ENCODE data around the gene PNPLA2.

PNPLA2 gene

DNA sequence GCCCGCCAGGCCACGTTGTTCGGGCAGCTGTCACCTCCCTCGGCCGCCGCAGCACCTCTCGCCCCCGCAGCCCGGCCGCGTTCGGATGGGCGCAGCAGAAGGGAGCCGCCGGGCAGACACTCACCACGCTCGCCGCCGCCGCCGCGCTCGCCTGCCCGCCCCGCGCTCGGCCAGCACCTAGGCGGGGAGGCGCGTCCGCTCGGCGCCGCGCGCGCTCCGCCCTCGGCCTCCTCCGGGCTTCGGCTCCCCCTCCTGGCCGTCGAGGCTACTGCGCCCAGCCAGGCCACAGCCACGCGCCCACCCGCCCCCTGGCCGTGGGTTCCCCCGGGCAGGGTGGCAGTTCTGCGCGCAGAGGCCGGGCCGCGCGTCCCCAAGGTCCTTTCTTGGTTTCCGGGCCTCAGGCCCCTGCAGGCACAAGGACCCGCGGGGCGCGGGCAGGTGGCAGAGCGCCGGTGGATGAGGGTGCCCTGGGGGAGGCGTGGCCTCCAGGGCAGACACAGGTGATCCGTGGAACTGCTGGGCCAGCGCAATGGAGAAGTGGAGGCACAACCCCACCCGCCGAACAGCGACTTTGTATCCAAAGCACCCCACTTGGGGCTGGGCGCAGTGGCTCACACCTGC, 20.5 kb upstream of the PNPLA2 start, which contains the start of gene SLC25A22:
Gene SLC25A22, minus strand, starts transcription at position 189 of the 621 bp plus-strand sequence. CDS start 3,275 bp downstream, outside the sequence.
- DNase-seq (ENCODE audit: low spot score), result peak; percentile 95

DNA sequence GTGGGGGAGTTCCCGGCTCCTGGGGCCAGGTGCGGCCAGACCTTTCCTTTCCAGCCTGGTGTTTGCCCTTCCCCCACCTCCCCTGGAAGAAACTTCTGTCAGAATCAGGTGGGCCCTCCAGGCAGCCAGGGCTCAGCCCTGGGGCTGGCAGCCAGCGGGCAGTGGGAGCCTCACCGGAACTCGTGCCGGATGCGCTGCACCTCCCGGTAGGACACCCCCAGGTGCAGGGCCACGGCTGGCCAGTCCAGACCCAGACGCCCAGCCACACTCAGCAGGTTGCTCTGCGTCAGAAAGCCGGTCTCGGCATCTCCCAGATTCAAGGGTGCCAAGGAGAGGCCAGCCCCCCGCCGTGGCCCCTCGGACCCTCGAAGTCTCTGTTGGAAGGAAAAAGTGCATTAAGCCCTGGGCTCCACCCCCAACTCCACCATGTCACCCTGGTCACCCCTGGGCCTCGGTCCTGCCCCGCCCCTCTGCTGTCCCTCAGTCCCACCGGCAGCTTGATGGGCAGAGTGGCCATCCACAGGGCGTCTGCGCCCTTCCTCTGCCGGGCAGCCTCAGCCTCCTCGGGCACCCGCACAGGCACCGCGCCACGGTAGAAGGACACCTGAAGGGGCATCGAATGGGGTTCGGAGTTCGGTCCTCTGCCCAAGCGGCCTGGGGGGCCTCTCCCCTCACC, 18.9 kb upstream of the PNPLA2 start:
- no peak for DNase-seq (ENCODE audit: low spot score)

DNA sequence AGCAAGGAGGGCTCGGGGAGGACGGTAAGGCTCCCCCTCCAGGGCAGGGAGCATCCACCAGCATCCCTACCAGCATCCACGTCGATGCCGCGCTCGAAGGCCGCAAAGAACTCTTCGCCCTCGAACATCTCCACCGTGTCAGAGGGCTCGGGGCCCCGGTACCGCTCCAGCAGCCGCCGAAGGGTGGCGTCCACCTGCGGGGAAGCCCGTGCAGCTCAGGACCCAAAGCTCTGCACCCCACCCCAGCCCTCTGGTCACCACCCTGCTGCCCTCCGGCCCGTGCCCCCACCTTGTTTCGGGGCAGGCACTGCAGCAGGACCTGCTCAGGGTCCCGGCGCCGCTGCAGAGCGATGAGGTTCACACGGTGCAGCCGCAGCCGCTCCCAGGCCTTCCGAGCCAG, 18.2 kb upstream of the PNPLA2 start:
- DNase-seq (ENCODE audit: low spot score), result no peak

DNA sequence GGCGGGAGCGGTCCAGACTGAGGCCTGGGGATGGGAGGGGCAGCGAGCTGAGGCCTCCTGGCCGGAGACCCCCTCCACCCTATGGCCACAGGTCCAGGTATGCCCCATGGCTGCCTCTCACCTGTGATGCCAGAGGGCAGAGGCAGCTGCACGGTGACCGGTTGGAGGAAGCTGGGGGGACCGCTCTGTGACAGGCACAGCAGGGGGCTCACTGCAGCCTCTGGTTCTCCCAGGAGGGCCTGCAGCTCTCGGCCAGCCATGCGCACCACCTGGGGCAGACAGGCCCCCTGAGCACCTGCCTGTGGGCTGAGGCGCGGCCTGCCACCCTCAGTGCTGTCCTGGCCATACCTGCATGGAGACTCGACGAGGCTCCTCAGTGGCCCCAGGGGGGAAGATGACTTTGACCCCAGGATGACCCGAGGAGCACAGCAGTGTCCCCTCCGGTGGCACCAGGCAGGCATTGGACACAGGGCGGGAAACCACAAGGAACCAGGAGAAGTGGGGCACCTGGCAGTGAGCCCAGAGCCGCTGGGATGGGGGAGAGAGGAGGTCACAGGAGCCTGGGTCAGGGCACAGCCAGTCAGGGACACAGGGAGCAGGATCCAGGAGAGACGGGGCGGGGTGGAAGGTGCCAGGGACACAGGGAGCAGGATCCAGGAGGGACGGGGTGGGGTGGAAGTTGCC, 17.5 kb upstream of the PNPLA2 start:
- DNase-seq (ENCODE audit: low spot score), result no peak

DNA sequence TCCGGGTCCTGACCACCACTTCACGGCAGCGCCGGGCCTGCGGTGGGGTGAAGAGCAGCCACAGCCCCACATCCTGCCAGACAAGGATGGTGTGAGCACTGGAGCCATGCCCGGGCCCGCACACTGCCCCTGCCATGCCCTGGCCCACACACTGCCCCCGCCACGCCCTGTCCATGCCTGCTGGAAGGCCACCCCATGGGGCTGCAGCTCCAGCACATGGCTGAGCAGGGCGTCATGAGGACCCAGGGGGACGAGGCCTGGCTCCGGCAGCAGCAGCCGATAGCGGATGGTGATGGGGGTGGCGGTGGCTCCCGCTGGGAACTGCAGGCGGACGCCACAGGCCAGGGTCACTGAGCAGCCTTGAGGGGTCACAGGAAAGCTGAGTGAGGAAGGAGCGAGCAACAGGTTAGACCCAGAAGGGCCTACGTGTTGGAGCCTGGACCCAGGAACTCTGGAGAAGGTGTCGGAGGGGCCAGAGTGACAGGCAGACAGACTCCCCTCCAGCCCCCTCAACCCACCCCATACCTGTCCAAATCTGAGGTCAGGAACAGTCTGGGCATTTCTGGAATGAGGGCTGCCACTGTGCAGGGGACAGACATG, 16.6 kb upstream of the PNPLA2 start:
- no peak for DNase-seq (ENCODE audit: low spot score)

DNA sequence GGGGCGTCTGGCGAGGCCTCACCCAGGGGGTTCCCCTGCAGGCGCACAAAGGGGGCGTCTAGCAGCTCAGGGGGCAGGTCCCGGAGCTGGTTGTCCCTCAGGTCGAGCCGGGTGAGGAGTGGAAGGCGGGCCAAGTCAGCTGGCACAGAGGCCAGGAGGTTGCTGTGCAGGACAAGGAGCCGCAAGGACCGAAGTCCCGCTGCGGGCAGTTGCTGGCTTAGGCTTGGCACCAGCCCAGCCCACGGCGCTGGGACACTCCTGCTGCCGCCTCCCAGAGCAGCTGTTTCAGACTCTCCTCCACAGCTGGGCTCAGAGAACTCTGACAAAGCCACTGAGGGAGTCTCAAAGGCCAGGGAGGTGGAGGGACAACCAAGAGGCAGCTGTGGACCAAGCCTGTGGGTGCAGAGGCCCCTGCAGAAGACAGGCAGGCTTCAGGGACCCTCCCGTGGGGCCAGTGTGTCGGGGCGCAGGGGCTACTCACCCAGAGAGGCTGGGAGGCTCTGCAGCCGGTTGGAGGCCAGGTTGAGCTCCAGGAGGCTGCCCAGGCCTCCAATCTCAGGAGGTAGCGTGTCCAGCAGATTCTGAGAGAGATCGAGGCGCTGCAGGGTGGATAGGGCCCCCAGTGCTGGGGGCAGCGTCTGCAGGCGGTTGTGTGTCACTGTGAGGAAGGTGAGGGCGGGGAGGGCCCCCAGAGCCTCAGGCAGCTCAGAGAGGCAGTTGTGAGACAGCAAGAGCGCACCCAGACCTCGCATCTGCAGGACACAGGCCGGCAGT, 15.8 kb upstream of the PNPLA2 start:
- no peak for DNase-seq (ENCODE audit: low spot score)

DNA sequence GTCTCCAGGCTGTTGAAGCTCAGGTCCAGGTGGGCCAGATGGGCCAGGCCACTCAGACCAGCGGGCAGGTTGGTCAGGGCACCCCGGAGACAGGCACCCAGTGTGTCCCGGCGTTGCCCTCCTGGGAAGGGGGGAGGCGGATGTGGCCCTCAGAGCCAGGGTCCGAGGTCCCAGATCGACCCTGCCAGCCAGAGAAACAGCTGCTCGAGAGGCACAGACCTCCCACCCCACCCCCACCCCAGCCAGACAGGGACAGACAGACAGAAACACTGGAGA, 15.3 kb upstream of the PNPLA2 start:
- DNase-seq (ENCODE audit: low spot score), result no peak

DNA sequence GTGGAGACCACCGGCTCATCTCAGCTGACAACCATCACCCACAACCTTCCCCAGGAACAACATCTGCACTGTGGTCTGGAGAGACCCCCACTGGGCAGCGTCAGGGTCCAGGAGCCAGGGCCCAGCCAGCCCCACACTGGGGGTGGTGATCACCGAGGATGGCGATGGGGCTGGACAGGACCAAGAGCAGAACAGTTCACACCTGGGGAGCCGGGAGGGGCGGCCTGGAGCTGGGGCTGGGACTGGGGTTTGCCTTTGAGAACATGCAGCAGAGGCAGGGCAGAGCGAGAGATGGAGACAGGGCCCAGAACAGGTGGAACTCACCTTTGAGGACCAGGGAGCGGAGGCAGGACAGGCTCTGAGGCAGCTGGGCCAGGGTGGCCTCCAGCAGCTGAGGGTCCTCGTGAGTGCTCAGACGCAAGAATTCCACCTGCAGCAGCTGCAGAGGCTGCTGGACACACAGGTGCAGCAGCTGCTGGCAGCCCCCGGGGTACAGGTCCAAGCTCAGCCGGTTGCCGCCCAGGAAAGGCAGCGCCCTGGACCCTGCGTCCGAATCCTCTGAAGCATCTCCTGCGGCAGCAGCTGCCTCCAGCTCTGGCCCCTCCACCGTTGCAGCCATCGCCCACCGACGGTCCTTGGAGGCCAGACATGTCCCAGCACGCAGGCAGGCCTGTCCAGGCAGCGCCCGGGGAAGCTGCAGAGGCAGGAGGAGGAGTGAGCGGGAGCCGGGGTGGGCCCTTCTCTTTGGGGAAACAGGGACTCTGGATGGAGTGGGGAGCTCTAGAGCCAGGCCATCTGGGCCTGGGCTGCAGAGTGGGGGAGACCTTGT, 14.7 kb upstream of the PNPLA2 start:
- no peak for DNase-seq (ENCODE audit: low spot score)

DNA sequence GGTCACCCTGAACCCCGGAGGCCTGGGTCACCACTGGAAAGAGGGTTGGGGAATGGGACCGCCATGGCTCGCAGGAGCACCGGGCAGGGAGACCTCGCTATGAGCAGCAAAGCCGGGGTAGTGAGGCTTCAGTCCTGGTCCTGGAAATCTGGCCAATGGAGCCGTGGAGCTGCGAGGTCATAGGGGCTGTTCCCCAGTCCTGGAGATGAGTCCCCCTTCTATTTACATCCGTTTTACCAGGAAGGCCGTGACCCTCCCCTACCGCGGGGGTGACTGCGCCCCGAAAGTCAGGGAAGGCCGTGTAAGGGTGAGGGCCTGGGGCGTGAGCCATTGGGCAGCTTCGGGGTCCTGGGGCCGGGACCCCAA, 14.1 kb upstream of the PNPLA2 start:
- DNase-seq (ENCODE audit: low spot score), result no peak

DNA sequence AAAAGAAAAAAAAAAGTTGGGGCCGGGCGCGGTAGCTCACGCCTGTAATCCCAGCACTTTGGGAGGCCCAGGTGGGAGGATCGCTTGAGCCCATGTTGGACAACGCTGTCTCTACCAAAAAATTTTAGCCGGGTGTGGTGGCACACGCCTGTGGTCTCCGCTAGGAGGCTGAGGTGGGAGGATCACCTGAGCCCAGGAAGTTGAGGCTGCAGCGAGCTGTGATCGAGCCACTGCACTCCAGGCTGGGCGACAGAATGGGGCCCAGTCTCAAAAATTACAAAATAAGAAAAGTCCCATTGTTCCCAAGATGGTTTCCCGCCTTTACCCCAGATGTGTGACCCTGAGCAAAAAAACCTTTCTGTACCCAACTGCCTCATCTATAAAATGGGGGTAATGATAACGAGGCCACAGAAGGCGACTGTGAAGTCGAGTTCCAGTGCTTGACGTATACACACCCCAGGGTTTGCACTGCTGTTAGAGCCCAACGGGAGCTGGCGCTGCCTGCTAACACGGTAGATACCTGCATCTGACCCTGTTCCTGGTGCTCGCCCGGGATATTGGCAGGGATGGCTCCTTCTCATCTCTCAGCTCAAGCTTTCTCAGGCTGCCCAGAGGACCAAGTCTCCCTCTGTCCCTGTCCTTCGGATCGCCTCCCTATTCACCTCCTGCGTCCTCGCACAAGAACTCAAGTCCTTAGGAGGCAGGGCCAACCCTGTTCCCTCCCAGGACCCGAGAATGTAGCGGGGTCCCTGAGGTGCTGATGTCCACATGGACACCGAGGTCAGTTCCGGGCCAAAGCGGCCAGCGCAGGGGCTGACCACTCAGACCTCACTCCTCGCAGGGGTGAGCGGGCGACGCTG, 10.1 kb upstream of the PNPLA2 start:
- DNase-seq (ENCODE audit: low spot score), result peak; percentile 84

DNA sequence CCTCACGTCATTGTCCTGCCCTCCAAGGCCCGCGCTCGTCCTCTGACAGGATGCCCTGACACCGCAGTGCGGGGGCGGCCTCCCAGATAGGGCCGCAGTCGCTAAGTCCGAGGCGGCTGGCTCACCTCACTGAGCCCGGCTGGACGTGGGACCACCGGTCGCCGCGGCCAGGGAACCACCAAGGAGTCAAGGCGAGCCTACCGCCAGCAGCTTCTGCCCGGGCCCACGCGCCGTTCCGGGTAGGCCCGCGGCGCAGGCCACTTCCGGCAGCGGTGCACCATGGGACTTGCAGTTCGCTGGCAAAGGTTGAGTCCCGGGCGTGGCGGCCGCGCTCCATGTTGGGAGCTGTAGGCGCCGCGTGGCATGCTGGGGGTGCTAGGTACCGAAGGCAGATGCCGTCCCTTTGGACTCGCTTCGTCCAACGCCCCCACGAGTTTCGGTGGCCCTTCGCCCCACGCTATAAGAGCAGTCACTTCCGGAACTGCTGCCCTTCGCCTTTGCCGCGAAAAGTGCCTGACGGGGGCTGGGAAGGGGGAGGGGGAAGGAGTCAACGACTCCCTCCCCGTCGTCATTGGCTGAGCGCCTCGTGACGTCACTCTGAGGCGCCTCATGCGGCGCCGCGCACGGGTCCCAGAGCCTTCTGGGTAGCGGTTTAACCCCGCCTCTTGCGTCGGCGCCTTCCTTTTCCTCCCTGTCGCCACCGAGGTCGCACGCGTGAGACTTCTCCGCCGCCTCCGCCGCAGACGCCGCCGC, 9.3 kb upstream of the PNPLA2 start, which contains the start of gene RPLP2:
Gene RPLP2, plus strand, starts transcription at position 681 of the 753 bp plus-strand sequence. CDS start 268 bp downstream, outside the sequence.
- DNase-seq (ENCODE audit: low spot score), result peak; percentile 96

DNA sequence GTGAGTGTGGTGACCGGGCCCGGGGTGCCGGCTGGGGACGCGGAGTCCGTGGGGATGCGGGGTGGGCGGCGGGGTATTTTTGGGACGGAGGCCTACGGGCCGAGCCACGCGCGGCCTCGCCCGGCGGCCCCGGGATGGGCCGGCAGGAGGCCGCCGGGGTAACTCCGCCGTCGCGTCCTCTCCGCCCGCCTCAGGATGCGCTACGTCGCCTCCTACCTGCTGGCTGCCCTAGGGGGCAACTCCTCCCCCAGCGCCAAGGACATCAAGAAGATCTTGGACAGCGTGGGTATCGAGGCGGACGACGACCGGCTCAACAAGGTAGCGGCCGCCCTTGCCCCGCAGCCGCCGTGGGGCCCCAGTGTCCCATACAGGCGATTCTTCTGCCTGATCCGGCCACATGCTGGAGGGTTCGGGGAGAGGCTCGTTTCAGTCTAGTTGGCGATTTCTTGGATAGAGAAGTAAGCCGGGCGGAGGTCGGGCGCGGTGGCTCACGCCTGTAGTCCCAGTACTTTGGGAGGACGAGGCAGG, 8.6 kb upstream of the PNPLA2 start:
- DNase-seq (ENCODE audit: low spot score), result no peak

DNA sequence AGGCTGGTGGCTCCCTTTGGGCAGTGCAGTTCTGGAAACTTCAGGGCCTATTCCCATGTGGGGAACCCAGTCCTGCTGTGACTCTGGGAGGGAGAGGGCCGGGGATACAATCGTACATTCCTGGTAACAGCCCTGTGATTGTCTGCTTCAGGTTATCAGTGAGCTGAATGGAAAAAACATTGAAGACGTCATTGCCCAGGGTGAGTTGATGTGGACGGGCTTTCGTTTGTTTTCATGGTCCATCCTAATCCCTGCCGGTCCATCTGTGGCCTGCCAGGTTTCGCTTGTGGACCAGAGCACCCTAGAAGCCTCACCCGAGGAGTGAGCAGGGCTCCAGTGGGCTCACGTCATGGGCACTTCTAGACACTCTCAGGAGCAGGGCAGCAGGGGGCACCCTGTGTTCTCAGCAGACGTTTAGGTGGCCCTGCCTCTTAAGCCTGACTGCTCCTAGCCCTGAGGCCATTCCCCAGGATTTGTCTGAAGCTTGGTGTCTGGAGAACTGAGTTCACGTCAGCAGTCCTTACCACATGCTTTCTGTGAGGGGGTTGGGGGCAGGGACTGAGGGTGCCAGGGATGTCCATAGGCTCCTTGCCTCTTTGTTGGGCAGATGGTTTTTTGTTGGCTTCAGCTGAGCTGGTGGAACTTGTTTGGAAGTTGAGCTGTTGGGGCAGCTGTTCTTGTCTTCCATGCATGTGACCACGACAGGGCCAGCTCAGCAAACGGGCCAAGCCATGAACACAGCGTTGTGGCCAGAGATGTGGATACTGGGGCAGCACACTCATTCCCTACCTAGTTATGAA, 7.1 kb upstream of the PNPLA2 start:
- no peak for DNase-seq (ENCODE audit: low spot score)

DNA sequence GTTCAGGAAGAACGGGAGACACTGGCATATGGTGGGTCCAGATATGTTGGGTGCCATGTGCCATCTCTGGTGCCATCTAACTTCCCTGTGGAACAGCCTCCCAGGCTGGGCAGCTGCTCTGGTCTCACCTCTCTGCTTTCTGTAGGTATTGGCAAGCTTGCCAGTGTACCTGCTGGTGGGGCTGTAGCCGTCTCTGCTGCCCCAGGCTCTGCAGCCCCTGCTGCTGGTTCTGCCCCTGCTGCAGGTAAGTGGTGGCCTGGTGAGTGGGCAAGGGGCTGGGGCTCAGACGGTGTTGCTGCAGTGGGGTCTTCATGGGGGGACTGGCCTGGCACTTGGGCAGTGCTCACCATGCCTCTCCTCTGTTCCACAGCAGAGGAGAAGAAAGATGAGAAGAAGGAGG, 6.3 kb upstream of the PNPLA2 start:
- no peak for DNase-seq (ENCODE audit: low spot score)

DNA sequence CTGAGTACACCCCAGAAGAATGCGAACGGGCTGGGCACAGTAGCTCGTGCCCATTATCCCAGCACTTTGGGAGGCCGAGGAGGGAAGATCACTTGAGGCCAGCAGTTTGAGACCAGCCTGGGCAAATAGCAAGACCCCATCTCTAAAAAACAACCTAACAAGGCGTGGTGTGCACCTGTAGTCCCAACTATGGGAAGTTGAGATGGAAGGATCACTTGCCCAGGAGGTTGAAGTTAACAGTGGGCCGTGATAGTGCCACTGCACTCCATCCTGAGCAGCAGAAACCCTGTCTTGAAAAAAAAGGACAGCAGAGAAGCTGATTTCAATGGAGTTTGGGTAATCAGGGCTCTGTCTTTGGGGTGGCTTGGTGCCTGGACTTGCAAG, 5.7 kb upstream of the PNPLA2 start:
- DNase-seq (ENCODE audit: low spot score), result no peak

DNA sequence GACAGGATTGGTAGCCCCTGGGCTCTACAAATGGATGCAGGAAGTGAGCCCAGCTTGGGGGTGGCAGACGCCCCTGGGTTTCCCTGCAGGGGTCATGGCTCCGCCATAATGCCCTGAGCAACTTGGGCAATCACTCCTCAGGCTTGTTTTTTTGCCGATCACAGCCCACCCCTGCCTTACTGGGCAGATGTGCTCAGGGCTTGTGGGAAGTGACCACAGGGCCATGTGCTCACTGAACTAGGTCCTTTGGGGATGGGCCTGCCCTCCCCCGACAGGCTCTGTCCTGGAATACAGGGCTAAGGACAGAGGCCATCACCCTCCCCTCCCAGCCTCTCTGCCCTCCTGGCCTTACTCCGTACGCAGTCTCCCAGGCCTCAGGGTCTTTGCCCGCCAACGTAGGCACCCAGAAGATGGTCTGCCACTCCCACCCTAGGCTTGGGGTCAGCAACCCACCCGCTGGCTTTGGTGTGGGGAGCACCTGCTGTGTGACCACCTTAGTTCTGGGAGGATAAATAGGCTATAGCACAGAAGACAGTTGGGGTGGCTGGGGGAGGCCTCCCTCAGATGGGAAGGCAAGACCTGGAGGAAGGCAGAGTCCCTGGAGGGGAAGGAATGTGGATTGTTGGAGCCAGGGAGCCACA, 5.1 kb upstream of the PNPLA2 start:
- no peak for DNase-seq (ENCODE audit: low spot score)

DNA sequence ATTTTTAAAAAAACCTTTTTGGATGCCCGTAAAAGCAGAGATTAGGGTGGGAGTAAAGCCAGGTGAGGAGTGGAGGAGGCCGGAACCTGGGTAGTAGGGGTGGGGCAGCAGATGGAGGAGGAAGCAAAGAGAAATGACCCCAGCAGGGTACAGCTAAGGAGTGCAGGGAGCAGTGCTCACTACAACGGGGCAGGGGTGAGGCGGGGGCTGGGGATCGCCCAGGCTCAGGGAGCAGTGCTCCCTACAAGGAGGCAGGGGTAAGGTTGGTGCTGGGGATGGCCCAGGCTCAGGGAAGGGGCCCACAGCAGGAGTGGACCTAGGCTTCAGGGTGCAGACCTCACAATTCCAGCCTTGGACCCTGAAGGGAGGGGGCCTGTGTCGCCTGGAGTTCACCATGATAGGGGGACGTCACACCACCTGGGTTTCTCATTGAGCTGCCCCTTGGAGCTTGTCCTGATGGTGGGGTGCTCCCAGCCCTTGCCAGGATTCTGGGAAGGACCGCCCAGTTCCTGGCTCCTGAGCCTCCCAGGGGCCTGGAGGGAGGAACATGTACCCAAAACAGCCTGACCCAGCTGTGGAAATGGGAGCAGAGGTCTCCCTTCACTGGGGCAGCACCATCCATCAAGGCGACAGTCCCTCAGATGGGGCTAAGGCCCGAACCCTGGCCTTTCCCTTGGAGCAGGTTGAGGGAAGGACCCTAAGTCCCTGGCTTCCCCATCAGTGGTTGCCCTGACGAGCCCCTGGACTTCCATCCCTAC, 2.9 kb upstream of the PNPLA2 start:
- DNase-seq (ENCODE audit: low spot score), result no peak

DNA sequence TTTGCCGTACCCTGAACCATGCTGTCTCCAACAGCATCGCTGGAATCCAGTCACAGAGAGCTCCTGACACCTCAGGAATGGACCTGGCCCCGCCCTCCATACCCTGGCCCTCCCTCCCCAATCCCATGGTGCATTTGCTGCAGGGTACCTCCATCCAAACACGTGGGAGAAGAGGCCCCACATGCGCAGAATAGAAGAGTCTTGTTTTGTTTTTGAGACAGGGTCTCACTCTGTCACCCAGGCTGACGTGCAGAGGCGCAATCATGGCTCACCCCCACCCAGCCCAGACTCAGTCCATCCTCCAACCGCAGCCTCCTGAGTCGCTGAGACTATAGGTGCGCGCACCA, 2.3 kb upstream of the PNPLA2 start:
- DNase-seq (ENCODE audit: low spot score), result no peak

All from GM03348 (cell line).